ENCODE measurements around the gene RRAS. TPM values are rescaled to one million over a fixed set of nuclear protein-coding genes. Genes with fewer than 3 reads are reported as not detected.

The RRAS gene
- total RNA-seq, 1 experiment from 2014 or later = 55.9 TPM

DNA sequence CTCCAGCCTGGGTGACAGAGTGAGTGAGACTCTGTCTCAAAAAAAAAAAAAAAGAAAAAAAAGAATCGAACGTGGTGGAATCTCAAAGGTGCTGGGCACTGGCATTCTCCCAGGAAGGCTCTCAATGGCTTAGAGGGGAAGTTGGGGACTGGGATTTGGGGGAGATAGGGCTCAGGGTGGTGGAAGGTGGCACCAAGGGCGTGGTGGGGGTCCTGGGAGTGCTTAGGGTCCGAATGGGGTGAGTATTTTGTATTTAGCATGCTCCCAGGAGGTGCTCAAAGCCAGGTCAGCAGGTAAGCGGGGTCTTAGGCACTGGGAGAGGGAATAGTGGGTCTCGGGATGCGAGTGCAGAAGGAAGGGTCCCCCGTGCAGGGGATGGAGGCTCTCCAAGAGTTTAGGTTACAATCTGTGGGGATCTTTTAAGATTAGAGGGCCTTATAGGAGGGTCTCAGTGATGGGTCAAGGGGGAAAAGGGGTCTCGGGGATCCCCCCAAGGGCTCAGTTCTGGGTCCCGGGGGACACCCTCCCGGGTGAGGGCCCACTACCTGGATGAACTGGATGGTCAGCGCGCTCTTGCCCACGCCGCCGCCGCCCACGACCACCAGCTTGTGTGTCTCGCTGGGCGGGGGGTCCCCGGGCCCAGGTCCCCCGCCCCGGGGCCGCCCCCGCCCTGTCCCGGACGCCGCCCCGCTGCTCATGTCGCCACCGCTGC, 386 bp downstream of the RRAS start:
- Histone ChIP-seq H2AFZ (ENCODE audit: low read depth, low read length, poor library complexity, severe bottlenecking) (no peak overlapping the region), H3K9me2 (ENCODE audit: insufficient read depth) (no peaks in the 10 kb centered on the region), H3K79me2 (ENCODE audit: insufficient read depth, low read length) (peaks cover 34% of the 10 kb centered on the region), H4K20me1 (ENCODE audit: insufficient read depth) (no peaks in the 10 kb centered on the region), H3K9ac (ENCODE audit: low read length) (peak overlapping the region; percentile 99), H3K4me3 (replicated peaks in 1 of 2; ENCODE audit: low read depth in 1 of 2, low read length in 2 of 2) (peak overlapping the region; percentile 68 to 92), H3K27me3 (ENCODE audit: insufficient read depth, low read length) (no peaks in the 10 kb centered on the region), H3K4me1 (ENCODE audit: control insufficient read depth in 1 of 2, insufficient read depth in 2 of 2, low read length in 2 of 2) (peaks cover 15 to 45% of the 10 kb centered on the region in 2 experiments), H3K36me3 (ENCODE audit: control insufficient read depth in 1 of 2, insufficient read depth in 2 of 2, low read length in 2 of 2) (peaks cover 0 to 5% of the 10 kb centered on the region in 2 experiments; a peak in 3 of 4 replicates), H3K9me3 (ENCODE audit: control insufficient read depth in 1 of 2, insufficient read depth in 1 of 2, low read depth in 1 of 2, low read length in 2 of 2) (no peaks in the 10 kb centered on the region), H3K27ac (ENCODE audit: low read depth, low read length) (peak overlapping the region; percentile 98), H3K4me2 (ENCODE audit: low read length) (peak overlapping the region; percentile 92)
- ChIA-PET POLR2A (interaction anchor here (0.7 to 4.7 kb wide), 24 partner anchors 9 to 851 kb away, joined by 3 to 92 read pairs (median 6); partner anchors contain the start of genes ALDH16A1, BCL2L12, DKKL1 and IRF3), RAD21 (ENCODE audit: low non-redundant PET in 1 of 2, low total read pairs in 2 of 2, uncharacterized antibody in 2 of 2, unreplicated experiment in 2 of 2) (interaction anchor here (1.1 to 1.8 kb wide), 2 partner anchors 37 to 46 kb away, joined by 6 read pairs; partner anchors contain the start of gene PRMT1 (in 1 of the 2)), CTCF (interaction anchor here (1.1 to 2.8 kb wide), 7 partner anchors 25 to 161 kb away, joined by 4 to 23 read pairs (median 11); partner anchors contain the start of gene PRMT1)
- DNase-seq (ENCODE audit: low read depth, low spot score) = no peak
- TSS peak; percentile 11 for BruUV-seq (replicated peaks)
- ATAC-seq = no peak
- intact Hi-C loops (cut with micrococcal nuclease) = loop anchor here (1.0 to 2.0 kb wide), 5 partner anchors 25 to 73 kb away; partner anchors contain the start of genes NOSIP and PRRG2
- TF ChIP-seq ZFX (IDR thresholded peaks at IDR 0.05) (no peak), EGR1 (IDR thresholded peaks at IDR 0.05; ENCODE audit: low read depth) (no peak), YY1 (IDR thresholded peaks at IDR 0.05; ENCODE audit: extremely low read depth, insufficient replicate concordance, low read depth, low read length) (no peak), RAD21 (IDR thresholded peaks at IDR 0.05; ENCODE audit: low read depth) (no peak), TCF7L2 (IDR thresholded peaks at IDR 0.05; ENCODE audit: borderline replicate concordance, extremely low read depth, insufficient read depth, insufficient read length) (no peak), EZH2 (IDR thresholded peaks at IDR 0.05) (no peak), ZNF274 (IDR thresholded peaks at IDR 0.05; ENCODE audit: low read depth, low read length) (no peak), CEBPB (IDR thresholded peaks at IDR 0.05; ENCODE audit: low read depth) (no peak), SRF (IDR thresholded peaks at IDR 0.05; ENCODE audit: low read depth) (no peak), POLR2A (IDR thresholded peaks at IDR 0.05; ENCODE audit: borderline replicate concordance, extremely low read depth, insufficient read depth, insufficient read length) (no peak), ELF1 (IDR thresholded peaks at IDR 0.05; ENCODE audit: borderline replicate concordance, low read depth) (no peak), POLR2AphosphoS5 (IDR thresholded peaks at IDR 0.05; ENCODE audit: low read depth, low read length) (no peak; the same call in 1 of the 2 replicates), SIN3A (IDR thresholded peaks at IDR 0.05; ENCODE audit: low read depth) (no peak), CBX3 (IDR thresholded peaks at IDR 0.05; ENCODE audit: low read depth) (no peak), FOSL1 (IDR thresholded peaks at IDR 0.05; ENCODE audit: low read depth) (no peak), SP1 (IDR thresholded peaks at IDR 0.05; ENCODE audit: low read depth) (no peak)
- TF ChIP-seq, protein P1, sequence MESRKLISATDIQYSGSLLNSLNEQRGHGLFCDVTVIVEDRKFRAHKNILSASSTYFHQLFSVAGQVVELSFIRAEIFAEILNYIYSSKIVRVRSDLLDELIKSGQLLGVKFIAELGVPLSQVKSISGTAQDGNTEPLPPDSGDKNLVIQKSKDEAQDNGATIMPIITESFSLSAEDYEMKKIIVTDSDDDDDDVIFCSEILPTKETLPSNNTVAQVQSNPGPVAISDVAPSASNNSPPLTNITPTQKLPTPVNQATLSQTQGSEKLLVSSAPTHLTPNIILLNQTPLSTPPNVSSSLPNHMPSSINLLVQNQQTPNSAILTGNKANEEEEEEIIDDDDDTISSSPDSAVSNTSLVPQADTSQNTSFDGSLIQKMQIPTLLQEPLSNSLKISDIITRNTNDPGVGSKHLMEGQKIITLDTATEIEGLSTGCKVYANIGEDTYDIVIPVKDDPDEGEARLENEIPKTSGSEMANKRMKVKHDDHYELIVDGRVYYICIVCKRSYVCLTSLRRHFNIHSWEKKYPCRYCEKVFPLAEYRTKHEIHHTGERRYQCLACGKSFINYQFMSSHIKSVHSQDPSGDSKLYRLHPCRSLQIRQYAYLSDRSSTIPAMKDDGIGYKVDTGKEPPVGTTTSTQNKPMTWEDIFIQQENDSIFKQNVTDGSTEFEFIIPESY (IDR thresholded peaks at IDR 0.05; ENCODE audit: extremely low read depth, insufficient replicate concordance, low read length) = no peak
- TF ChIP-seq, protein P2, sequence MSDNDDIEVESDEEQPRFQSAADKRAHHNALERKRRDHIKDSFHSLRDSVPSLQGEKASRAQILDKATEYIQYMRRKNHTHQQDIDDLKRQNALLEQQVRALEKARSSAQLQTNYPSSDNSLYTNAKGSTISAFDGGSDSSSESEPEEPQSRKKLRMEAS (IDR thresholded peaks at IDR 0.05) = no peak
- TF ChIP-seq, protein P3, sequence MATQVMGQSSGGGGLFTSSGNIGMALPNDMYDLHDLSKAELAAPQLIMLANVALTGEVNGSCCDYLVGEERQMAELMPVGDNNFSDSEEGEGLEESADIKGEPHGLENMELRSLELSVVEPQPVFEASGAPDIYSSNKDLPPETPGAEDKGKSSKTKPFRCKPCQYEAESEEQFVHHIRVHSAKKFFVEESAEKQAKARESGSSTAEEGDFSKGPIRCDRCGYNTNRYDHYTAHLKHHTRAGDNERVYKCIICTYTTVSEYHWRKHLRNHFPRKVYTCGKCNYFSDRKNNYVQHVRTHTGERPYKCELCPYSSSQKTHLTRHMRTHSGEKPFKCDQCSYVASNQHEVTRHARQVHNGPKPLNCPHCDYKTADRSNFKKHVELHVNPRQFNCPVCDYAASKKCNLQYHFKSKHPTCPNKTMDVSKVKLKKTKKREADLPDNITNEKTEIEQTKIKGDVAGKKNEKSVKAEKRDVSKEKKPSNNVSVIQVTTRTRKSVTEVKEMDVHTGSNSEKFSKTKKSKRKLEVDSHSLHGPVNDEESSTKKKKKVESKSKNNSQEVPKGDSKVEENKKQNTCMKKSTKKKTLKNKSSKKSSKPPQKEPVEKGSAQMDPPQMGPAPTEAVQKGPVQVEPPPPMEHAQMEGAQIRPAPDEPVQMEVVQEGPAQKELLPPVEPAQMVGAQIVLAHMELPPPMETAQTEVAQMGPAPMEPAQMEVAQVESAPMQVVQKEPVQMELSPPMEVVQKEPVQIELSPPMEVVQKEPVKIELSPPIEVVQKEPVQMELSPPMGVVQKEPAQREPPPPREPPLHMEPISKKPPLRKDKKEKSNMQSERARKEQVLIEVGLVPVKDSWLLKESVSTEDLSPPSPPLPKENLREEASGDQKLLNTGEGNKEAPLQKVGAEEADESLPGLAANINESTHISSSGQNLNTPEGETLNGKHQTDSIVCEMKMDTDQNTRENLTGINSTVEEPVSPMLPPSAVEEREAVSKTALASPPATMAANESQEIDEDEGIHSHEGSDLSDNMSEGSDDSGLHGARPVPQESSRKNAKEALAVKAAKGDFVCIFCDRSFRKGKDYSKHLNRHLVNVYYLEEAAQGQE (IDR thresholded peaks at IDR 0.05; ENCODE audit: low read depth) = no peak

Measured in HCT116 (cell line).